Activated CD4-positive, alpha-beta memory T cell treated with anti-CD3 and anti-CD28 coated beads for 36 hours (primary cell): Measurements from ENCODE around the gene MARCHF10. TPM values are rescaled to one million over a fixed set of nuclear protein-coding genes. Genes with fewer than 3 reads are reported as not detected.
A peak's percentile ranks its signal among the peaks of the same experiment; 100 is the strongest.

Experiments
- CTCF ChIA-PET: fragments of 350-600 bp; sonication (Branson Sonifier 250); formaldehyde crosslinking; loops from one replicate; lab custom pipeline; 2021; ENCODE audit warnings: antibody characterized with exemption, inconsistent platforms; lab: Charles Lee
- POLR2A ChIA-PET: fragments of 350-600 bp; sonication (Branson Sonifier 250); formaldehyde crosslinking; loops from one replicate; lab custom pipeline; 2021; ENCODE audit warnings: antibody characterized with exemption; lab: Charles Lee
- DNase-seq: peaks from one replicate; pipeline ENCODE4 v3.0.0-alpha.2; 2020
- H3K27ac Mint-ChIP-seq: one replicate; pipeline ENCODE4 v1.8.0; 2021; ENCODE audit warnings: mixed read lengths
- H3K27me3 Mint-ChIP-seq: one replicate; pipeline ENCODE4 v1.8.0; 2021; ENCODE audit warnings: mixed read lengths
- H3K36me3 Mint-ChIP-seq: one replicate; pipeline ENCODE4 v1.8.0; 2021; ENCODE audit warnings: mixed read lengths
- H3K4me1 Mint-ChIP-seq: one replicate; pipeline ENCODE4 v1.8.0; 2021; ENCODE audit warnings: low read depth, mixed read lengths
- H3K4me3 Mint-ChIP-seq: one replicate; pipeline ENCODE4 v1.8.0; 2021; ENCODE audit warnings: mild to moderate bottlenecking, mixed read lengths
- H3K9me3 Mint-ChIP-seq: one replicate; pipeline ENCODE4 v1.8.0; 2021; ENCODE audit warnings: mixed read lengths
- intact Hi-C: fragments of 100-400 bp; cut with micrococcal nuclease; formaldehyde crosslinking; loops from one replicate; pipeline ENCODE4 v1.15.1; 2023
- total RNA-seq, 2 experiments: library from RNA; stranded (reverse); gene quantifications; one replicate each; pipeline ENCODE4 v1.2.3, GENCODE V29; 2021

Gene MARCHF10
- total RNA-seq, 2 experiments from 2014 or later: not detected

DNA sequence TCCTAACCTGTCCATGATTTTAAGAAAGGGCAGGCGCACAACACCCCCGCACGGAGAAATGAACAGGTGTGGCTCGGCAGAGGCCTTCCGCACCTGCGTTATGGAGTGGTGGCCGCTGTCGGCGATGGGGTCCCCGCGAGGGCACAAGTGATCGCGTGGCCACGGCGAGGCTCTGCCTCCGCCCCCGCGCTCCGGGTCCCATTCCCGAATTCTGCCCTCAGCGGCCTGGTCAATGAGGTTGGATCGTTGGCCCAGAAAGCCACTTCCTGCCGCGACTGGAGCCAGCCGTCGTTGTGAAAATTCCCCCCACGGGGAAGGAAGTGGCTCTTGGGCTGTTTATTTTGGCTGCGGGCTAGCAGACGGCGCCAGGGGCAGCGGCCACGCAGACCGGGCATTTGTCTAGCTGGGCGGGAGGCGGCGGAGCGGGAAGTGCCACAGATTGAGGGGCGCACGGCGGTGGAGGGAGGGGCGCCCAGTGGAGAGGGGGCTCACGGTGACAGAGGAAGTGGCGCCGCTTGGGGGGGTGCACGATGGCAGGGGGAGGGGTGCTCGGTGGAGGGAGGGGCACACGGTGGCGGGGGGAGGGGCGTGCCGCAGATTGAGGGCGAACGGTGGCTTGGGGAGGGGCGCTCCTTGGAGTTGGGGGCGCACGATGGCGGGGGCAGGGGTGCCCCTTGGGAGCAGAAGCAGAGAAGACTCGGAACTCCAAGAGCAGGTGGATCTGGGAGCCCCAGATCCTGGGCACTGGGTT, 155.7 kb downstream of the MARCHF10 start:
- no peaks in the 10 kb centered on the region for H3K36me3 Mint-ChIP-seq
- peaks cover 27% of the 10 kb centered on the region for H3K27me3 Mint-ChIP-seq
- DNase-seq: peak; percentile 57
- peak overlapping the region; percentile 54 for H3K27ac Mint-ChIP-seq
- ChIA-PET POLR2A (interaction anchor here (0.9 kb wide), 1 partner anchor 72 kb away, joined by 4 read pairs; no protein-coding TSS in a partner anchor), CTCF (interaction anchor here (1.3 kb wide), 1 partner anchor 100 kb away, joined by 4 read pairs; no protein-coding TSS in a partner anchor)
- H3K4me3 Mint-ChIP-seq: peak overlapping the region; percentile 74
- H3K9me3 Mint-ChIP-seq: no peaks in the 10 kb centered on the region
- intact Hi-C loops: loop anchor here (1.0 to 5.0 kb wide), 7 partner anchors 24 to 898 kb away; partner anchors contain the start of gene DCAF7
- H3K4me1 Mint-ChIP-seq: peaks cover 24% of the 10 kb centered on the region

Other genes starting within 250 kb of the MARCHF10 start
- gene MRC2, start 180.6 kb downstream of the MARCHF10 start, total RNA-seq: 10 to 100 TPM; 11.2 to 12.5 TPM
- 1 to 10 TPM; 4.2 to 5.8 TPM for gene TANC2, start 157.9 kb upstream of the MARCHF10 start, total RNA-seq